GM12878 (cell line): Measurements from ENCODE around the gene MPHOSPH9. TPM values are rescaled to one million over a fixed set of nuclear protein-coding genes. Genes with fewer than 3 reads are reported as not detected.
A peak's percentile ranks its signal among the peaks of the same experiment; 100 is the strongest.

ENCODE experiments used
- ETV6 ChIP-seq, 2 experiments: fragments of 450-650 bp in 1 of 2; IDR thresholded peaks in 1 of 2; conservative IDR thresholded peaks in 1 of 2; 2 replicates each; pipeline ENCODE4 v1.6.1; 2014; ENCODE audit warnings: antibody characterized with exemption in 1 of 2, borderline replicate concordance in 1 of 2, low read depth in 1 of 2, mild to moderate bottlenecking in 1 of 2, moderate library complexity in 1 of 2
- GATAD2B ChIP-seq: fragments of 450-650 bp; conservative IDR thresholded peaks from 2 replicates; pipeline ENCODE4 v1.6.1; 2017; ENCODE audit warnings: low read depth, mild to moderate bottlenecking, moderate library complexity
- HCFC1 ChIP-seq: fragments of 150-350 bp; IDR thresholded peaks from 2 replicates; pipeline ENCODE4 v1.6.1; 2014; ENCODE audit warnings: low read length
- KDM1A ChIP-seq: fragments of 200-600 bp; sonication (generic); IDR thresholded peaks from 2 replicates; pipeline ENCODE4 v1.6.1; 2016; ENCODE audit warnings: borderline replicate concordance
- MAX ChIP-seq: IDR thresholded peaks from 2 replicates; pipeline ENCODE4 v1.6.1; 2012; ENCODE audit warnings: low read depth, low read length, improper control_type of control experiment
- NBN ChIP-seq: fragments of 450-650 bp; IDR thresholded peaks from 2 replicates; pipeline ENCODE4 v1.6.1; 2016
- POLR2A ChIP-seq: IDR thresholded peaks from 2 replicates; pipeline ENCODE4 v1.6.1; 2011; ENCODE audit warnings: low read depth, mild to moderate bottlenecking, low read length
- POLR2AphosphoS5 ChIP-seq: IDR thresholded peaks from 2 replicates; pipeline ENCODE4 v1.6.1; 2011; ENCODE audit warnings: mild to moderate bottlenecking, low read length, inconsistent platforms
- RUNX3 ChIP-seq: IDR thresholded peaks from 2 replicates; pipeline ENCODE4 v1.6.1; 2012; ENCODE audit warnings: low read length, inconsistent platforms
- SMAD1 ChIP-seq: fragments of 450-650 bp; IDR thresholded peaks from 2 replicates; pipeline ENCODE4 v1.6.1; 2018; ENCODE audit warnings: mild to moderate bottlenecking, low read depth; ENCODE audit not compliant: partially characterized antibody
- STAT3 ChIP-seq: IDR thresholded peaks from 2 replicates; pipeline ENCODE4 v1.6.1; 2011; ENCODE audit warnings: low read depth, low read length, improper control_type of control experiment
- ZNF24 ChIP-seq: fragments of 450-650 bp; IDR thresholded peaks from 2 replicates; pipeline ENCODE4 v1.6.1; 2017; ENCODE audit warnings: antibody characterized with exemption, mild to moderate bottlenecking
- ZNF592 ChIP-seq: fragments of 450-650 bp; IDR thresholded peaks from 2 replicates; pipeline ENCODE4 v1.6.1; 2017; ENCODE audit warnings: mild to moderate bottlenecking, moderate library complexity
- ZNF622 ChIP-seq: fragments of 450-650 bp; IDR thresholded peaks from 2 replicates; pipeline ENCODE4 v1.6.1; 2017; ENCODE audit warnings: mild to moderate bottlenecking, inconsistent platforms
- polyA plus RNA-seq, 11 experiments: library from polyadenylated mRNA; depleted of rRNA in 4 of 11; unstranded in 6 of 11; stranded (reverse) in 5 of 11; fragments of >200 nt; fragmentation: Nextera tagmentation in 4 of 11; fragmentation: Illumina TruSeq in 1 of 11; extraction: Ambion mirVana in 4 of 11; extraction: Trizol in 1 of 11; gene quantifications; 1 replicate in 1 of 11; 2 replicates in 10 of 11; pipeline versions ENCODE4 v1.2.1 to v1.2.3, GENCODE V29; 2011 to 2016; ENCODE audit warnings: inconsistent platforms in 2 of 11, missing spikeins in 2 of 11, low read depth in 1 of 11
- total RNA-seq, 4 experiments: library from RNA; depleted of rRNA in 3 of 4; stranded (reverse); fragments of >200 nt in 3 of 4; fragmentation: Illumina TruSeq in 1 of 4; extraction: Trizol in 1 of 4; gene quantifications; 2 replicates each; pipeline versions ENCODE4 v1.2.1 to v1.2.3, GENCODE V29; 2013 to 2021
- TF ChIP-seq, protein P1 (sequence below): fragments of 450-650 bp; IDR thresholded peaks from 2 replicates; pipeline ENCODE4 v1.6.1; 2016; ENCODE audit warnings: mild to moderate bottlenecking, moderate library complexity, borderline replicate concordance
- TF ChIP-seq, protein P2 (sequence below): fragments of 450-650 bp; conservative IDR thresholded peaks from 2 replicates; pipeline ENCODE4 v1.6.1; 2017; ENCODE audit warnings: mild to moderate bottlenecking, moderate library complexity
- TF ChIP-seq, protein P3 (sequence below): fragments of 450-650 bp; formaldehyde crosslinking; IDR thresholded peaks from 2 replicates; pipeline ENCODE4 v1.4.0; 2020; ENCODE audit warnings: mild to moderate bottlenecking, moderate library complexity

MPHOSPH9 gene
- total and polyA plus RNA-seq, 10 of the 15 experiments (the other 5 are each of a cell fraction or from before 2014, with no cell fraction given) = 11.5 to 72.2 (median 45.7) TPM

GRCh38 chr12:123223241-123223668, 9.7 kb downstream of the MPHOSPH9 start (continued):
- TF ChIP-seq, protein P1, sequence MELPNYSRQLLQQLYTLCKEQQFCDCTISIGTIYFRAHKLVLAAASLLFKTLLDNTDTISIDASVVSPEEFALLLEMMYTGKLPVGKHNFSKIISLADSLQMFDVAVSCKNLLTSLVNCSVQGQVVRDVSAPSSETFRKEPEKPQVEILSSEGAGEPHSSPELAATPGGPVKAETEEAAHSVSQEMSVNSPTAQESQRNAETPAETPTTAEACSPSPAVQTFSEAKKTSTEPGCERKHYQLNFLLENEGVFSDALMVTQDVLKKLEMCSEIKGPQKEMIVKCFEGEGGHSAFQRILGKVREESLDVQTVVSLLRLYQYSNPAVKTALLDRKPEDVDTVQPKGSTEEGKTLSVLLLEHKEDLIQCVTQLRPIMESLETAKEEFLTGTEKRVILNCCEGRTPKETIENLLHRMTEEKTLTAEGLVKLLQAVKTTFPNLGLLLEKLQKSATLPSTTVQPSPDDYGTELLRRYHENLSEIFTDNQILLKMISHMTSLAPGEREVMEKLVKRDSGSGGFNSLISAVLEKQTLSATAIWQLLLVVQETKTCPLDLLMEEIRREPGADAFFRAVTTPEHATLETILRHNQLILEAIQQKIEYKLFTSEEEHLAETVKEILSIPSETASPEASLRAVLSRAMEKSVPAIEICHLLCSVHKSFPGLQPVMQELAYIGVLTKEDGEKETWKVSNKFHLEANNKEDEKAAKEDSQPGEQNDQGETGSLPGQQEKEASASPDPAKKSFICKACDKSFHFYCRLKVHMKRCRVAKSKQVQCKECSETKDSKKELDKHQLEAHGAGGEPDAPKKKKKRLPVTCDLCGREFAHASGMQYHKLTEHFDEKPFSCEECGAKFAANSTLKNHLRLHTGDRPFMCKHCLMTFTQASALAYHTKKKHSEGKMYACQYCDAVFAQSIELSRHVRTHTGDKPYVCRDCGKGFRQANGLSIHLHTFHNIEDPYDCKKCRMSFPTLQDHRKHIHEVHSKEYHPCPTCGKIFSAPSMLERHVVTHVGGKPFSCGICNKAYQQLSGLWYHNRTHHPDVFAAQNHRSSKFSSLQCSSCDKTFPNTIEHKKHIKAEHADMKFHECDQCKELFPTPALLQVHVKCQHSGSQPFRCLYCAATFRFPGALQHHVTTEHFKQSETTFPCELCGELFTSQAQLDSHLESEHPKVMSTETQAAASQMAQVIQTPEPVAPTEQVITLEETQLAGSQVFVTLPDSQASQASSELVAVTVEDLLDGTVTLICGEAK = peak; percentile 28; the same call in 1 of the 2 replicates
- no peak for TF ChIP-seq POLR2A
- TF ChIP-seq, protein P2, sequence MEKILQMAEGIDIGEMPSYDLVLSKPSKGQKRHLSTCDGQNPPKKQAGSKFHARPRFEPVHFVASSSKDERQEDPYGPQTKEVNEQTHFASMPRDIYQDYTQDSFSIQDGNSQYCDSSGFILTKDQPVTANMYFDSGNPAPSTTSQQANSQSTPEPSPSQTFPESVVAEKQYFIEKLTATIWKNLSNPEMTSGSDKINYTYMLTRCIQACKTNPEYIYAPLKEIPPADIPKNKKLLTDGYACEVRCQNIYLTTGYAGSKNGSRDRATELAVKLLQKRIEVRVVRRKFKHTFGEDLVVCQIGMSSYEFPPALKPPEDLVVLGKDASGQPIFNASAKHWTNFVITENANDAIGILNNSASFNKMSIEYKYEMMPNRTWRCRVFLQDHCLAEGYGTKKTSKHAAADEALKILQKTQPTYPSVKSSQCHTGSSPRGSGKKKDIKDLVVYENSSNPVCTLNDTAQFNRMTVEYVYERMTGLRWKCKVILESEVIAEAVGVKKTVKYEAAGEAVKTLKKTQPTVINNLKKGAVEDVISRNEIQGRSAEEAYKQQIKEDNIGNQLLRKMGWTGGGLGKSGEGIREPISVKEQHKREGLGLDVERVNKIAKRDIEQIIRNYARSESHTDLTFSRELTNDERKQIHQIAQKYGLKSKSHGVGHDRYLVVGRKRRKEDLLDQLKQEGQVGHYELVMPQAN = no peak
- TF ChIP-seq GATAD2B = 0 out of 2 replicates have a peak, but pooled peaks have one; percentile 29
- no peak for TF ChIP-seq KDM1A
- TF ChIP-seq HCFC1 = no peak
- no peak for TF ChIP-seq POLR2AphosphoS5
- no peak for TF ChIP-seq ZNF592
- no peak for TF ChIP-seq MAX
- no peak for TF ChIP-seq ETV6 (conservative IDR thresholded peaks at IDR 0.05 in 1 of 2, IDR thresholded peaks at IDR 0.05 in 1 of 2; ENCODE audit: borderline replicate concordance in 1 of 2, low read depth in 1 of 2)
- TF ChIP-seq ZNF24 = no peak
- TF ChIP-seq, protein P3, sequence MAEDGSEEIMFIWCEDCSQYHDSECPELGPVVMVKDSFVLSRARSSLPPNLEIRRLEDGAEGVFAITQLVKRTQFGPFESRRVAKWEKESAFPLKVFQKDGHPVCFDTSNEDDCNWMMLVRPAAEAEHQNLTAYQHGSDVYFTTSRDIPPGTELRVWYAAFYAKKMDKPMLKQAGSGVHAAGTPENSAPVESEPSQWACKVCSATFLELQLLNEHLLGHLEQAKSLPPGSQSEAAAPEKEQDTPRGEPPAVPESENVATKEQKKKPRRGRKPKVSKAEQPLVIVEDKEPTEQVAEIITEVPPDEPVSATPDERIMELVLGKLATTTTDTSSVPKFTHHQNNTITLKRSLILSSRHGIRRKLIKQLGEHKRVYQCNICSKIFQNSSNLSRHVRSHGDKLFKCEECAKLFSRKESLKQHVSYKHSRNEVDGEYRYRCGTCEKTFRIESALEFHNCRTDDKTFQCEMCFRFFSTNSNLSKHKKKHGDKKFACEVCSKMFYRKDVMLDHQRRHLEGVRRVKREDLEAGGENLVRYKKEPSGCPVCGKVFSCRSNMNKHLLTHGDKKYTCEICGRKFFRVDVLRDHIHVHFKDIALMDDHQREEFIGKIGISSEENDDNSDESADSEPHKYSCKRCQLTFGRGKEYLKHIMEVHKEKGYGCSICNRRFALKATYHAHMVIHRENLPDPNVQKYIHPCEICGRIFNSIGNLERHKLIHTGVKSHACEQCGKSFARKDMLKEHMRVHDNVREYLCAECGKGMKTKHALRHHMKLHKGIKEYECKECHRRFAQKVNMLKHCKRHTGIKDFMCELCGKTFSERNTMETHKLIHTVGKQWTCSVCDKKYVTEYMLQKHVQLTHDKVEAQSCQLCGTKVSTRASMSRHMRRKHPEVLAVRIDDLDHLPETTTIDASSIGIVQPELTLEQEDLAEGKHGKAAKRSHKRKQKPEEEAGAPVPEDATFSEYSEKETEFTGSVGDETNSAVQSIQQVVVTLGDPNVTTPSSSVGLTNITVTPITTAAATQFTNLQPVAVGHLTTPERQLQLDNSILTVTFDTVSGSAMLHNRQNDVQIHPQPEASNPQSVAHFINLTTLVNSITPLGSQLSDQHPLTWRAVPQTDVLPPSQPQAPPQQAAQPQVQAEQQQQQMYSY = no peak
- no peak for TF ChIP-seq STAT3
- no peak for TF ChIP-seq SMAD1
- peak; percentile 92 for TF ChIP-seq RUNX3
- 0 out of 2 replicates have a peak, but pooled peaks have one; percentile 42 for TF ChIP-seq NBN
- TF ChIP-seq ZNF622 = no peak
